ENCODE data around the gene CREB3L2. TPM values are rescaled to one million over a fixed set of nuclear protein-coding genes. Genes with fewer than 3 reads are reported as not detected.
"Not testable (repeated sequence)": the region's sequence is repeated elsewhere in the genome, so short reads cannot be mapped to it uniquely, and the experiment has no call there.

Gene CREB3L2
- total RNA-seq, 2 donors from 2014 or later = 32.9 to 33.6 TPM

DNA sequence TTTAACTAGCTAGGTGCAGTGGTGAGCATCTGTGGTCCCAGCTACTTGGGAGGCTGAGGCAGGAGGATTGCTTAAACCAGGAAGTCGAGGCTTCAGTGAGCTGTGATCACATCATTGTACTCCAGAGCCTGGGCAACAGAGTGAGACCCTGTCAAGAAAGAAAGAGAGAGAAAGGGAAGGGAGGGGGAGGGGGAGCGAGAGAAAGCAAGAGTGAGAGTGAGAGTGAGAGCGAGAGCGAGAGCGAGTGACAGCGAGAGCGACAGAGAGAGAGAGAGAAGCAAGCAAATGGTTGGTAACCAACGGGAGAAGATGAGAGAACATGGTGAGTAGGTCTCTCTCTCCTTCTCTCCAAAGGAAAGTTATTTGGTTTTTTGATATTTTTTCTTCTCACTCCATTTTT is 85.3 kb downstream of the CREB3L2 start:
- Mint-ChIP-seq H3K27me3 (no peaks in the 10 kb centered on the region), H3K4me3 (no peak overlapping the region), H3K4me1 (peaks cover 25% of the 10 kb centered on the region), H3K36me3 (ENCODE audit: low read depth) (peaks cover 6% of the 10 kb centered on the region), H3K27ac (peak overlapping the region; percentile 85)
- DNase-seq (no peak), ATAC-seq (no peak)
- no peaks in the 10 kb centered on the region for H3K9me3 ChIP-seq (ENCODE audit: control insufficient read depth, low read length, poor library complexity, severe bottlenecking)

DNA sequence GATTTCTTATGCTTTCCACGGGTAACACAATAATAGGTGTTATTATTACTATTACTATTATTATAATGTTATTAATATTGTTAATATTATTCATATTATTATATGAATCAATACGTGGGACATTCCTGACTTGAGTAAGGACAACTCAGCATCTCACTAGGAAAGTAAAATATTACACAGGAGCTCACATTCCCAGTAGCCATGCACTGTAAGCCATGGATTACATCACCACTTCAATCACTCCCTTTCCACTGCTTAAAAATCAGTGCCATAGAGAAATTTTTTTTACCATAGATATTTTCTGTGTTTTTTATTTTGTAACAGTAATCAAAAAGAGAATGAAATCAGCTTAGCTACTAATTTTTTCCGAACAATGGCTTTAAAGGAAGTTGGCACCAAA is 86.6 kb downstream of the CREB3L2 start:
- Mint-ChIP-seq H3K4me1 (peaks cover 15% of the 10 kb centered on the region), H3K4me3 (no peak overlapping the region), H3K27me3 (no peaks in the 10 kb centered on the region), H3K27ac (no peak overlapping the region), H3K36me3 (ENCODE audit: low read depth) (peaks cover 9% of the 10 kb centered on the region)
- no peaks in the 10 kb centered on the region for H3K9me3 ChIP-seq (ENCODE audit: control insufficient read depth, low read length, poor library complexity, severe bottlenecking)
- DNase-seq = no peak
- ATAC-seq = no peak

DNA sequence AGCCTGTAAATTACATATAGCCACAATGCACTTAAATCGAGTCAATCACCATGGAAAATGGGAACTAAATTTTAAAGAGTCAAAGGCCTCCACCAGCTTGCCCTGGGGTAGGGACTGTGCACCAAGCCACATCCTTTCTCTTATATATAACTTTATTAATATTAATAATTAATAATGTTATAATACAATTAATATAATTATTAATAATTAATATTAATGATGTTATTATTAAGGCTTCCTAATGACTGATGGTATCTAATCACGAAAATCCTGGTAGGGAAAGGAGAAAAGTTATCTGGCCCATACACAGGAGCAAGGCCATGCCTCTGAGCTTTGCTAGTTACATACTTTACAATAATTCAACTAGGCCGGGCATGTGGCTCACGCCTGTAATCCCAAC is 87.9 kb downstream of the CREB3L2 start:
- no peak for ATAC-seq
- H3K36me3 Mint-ChIP-seq (ENCODE audit: low read depth) = peaks cover 12% of the 10 kb centered on the region

DNA sequence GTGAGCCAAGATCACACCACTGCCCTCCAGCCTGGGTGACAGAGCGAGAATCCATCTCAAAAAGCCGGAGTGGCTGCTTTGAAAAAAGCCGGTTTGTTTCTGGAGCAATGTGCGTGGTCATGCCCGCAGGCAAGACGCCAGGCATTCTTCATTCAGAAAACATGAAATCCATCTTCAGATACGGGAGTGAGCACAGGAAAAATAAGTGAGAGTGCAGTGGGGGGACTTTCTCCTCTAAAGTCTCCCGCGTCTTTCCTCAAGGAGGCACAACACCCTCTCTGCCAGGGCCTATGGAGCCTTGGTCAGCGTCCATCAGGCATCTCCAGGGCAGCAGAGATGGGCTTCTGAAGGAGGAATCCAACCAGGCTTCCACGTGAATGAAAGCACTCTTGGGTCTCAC is 92.8 kb downstream of the CREB3L2 start:
- DNase-seq (no peak), ATAC-seq (no peak)
- Mint-ChIP-seq H3K36me3 (ENCODE audit: low read depth) (peaks cover 17% of the 10 kb centered on the region), H3K4me3 (no peak overlapping the region), H3K27me3 (no peaks in the 10 kb centered on the region), H3K27ac (peak overlapping the region; percentile 27), H3K4me1 (no peaks in the 10 kb centered on the region)
- no peaks in the 10 kb centered on the region for H3K9me3 ChIP-seq (ENCODE audit: control insufficient read depth, low read length, poor library complexity, severe bottlenecking)

More for the DNA sequence above, 87.9 kb downstream of the CREB3L2 start:
- no peaks in the 10 kb centered on the region for H3K27me3 Mint-ChIP-seq
- no peak for DNase-seq
- no peak overlapping the region for H3K4me3 Mint-ChIP-seq
- peaks cover 15% of the 10 kb centered on the region for H3K4me1 Mint-ChIP-seq
- no peak overlapping the region for H3K27ac Mint-ChIP-seq
- no peaks in the 10 kb centered on the region for H3K9me3 ChIP-seq (ENCODE audit: control insufficient read depth, low read length, poor library complexity, severe bottlenecking)

DNA sequence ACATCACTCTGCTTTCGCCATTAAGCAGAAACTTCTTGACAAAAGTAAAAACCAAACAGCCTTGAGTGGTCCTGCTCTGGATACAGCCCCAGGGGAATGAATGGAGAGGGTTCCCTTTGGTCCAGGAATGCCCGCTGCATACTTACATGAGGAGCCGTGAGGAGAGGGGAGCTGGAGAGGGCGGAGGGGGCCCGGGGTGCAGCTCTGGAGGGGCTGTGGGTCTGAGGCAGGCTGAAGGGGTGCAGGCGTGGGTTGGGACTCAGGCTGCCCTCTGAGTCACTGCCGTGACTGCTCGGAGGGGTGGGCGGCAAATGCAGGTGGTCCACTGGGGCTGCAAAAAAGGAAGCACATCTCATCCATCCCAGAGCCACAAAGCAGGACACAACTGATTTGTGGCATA is 93.8 kb downstream of the CREB3L2 start:
- H3K4me1 Mint-ChIP-seq = peaks cover 5% of the 10 kb centered on the region
- H3K4me3 Mint-ChIP-seq = no peak overlapping the region
- peak overlapping the region; percentile 32 for H3K27ac Mint-ChIP-seq
- DNase-seq (no peak), ATAC-seq (no peak)
- H3K9me3 ChIP-seq (ENCODE audit: control insufficient read depth, low read length, poor library complexity, severe bottlenecking) = no peaks in the 10 kb centered on the region
- peaks cover 17% of the 10 kb centered on the region for H3K36me3 Mint-ChIP-seq (ENCODE audit: low read depth)
- no peaks in the 10 kb centered on the region for H3K27me3 Mint-ChIP-seq

DNA sequence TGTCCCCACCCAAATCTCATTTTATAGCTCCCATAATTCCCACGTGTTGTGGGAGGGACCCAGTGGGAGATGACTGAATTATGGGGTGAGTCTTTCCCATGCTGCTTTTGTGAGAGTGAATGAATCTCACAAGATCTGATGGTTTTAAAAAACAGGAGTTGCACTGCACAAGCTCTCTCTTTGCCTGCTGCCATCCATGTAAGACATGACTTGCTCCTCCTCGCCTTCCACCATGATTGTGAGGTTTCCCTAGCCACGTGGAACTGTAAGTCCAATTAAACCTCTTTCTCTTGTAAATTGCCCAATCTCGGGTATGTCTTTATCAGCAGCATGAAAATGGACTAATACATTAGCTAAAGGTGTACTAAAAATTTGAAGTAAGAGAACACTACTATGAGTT is 95.2 kb downstream of the CREB3L2 start:
- ATAC-seq; H3K9me3 ChIP-seq (ENCODE audit: control insufficient read depth, low read length, poor library complexity, severe bottlenecking); H3K4me3 Mint-ChIP-seq; DNase-seq; H3K27me3 Mint-ChIP-seq; H3K4me1 Mint-ChIP-seq: not testable (repeated sequence)
- Mint-ChIP-seq H3K27ac (peak overlapping the region; percentile 32), H3K36me3 (ENCODE audit: low read depth) (peaks cover 17% of the 10 kb centered on the region)

DNA sequence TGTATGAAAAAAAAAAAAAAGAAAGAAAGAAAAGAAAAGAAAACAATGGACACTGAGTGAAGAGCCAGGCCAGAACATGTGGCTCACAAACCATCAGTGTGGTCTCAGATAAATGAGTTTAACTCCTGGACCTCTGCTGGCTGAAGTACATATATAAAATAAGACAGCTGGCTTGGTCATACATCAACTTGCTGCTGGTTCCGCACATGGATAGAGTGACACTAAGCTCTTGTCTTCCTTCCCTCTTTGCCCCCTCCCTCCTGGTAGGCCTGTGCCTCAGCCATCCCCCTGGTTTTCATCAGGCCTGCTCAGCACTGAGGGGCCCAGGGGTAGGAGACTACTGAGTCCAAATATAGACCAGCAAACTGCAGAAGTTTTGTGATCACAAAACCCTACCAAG is 97.1 kb downstream of the CREB3L2 start:
- Mint-ChIP-seq H3K36me3 (ENCODE audit: low read depth) (peaks cover 14% of the 10 kb centered on the region), H3K4me3 (no peak overlapping the region), H3K4me1 (peaks cover 8% of the 10 kb centered on the region), H3K27me3 (no peaks in the 10 kb centered on the region), H3K27ac (peak overlapping the region; percentile 79)
- DNase-seq (no peak), ATAC-seq (no peak)
- no peaks in the 10 kb centered on the region for H3K9me3 ChIP-seq (ENCODE audit: control insufficient read depth, low read length, poor library complexity, severe bottlenecking)

DNA sequence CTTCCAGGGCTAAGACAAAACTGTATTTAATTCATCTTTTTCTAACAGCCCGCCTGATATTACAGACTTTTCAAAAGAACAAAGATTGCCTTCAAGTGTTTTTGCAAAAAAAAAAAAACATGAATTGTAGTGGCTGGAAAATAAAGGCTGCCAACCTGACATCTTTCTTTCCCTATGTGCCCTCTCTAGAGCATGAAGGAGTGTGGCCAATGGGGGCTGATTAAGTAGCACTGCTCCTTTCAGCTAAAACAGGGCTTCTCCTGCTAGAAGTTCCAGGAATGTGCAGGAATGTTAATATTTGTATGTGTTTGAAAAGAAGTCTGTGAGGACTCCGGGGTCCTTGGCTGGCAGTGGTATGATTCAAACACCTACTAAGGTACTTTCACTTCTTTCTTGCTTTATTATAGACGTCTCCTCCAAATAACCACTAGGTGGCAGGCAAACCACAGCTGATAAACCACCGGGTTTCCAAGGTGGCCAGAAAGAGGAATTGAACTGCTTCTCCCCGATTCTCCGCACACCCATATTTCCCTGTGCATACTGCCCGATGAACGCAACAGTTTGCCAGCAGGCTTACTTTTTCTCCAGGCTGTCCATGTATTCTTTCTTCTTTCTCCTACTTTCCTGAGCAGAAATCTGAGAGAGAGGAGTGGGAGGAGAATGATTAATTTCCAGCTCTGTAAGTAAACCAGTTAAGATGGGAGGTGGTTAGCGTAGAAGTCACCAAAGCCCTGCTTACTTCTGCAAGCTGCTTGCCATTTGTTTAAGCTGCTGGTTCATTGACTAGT is 98.3 kb downstream of the CREB3L2 start:
- H3K36me3 Mint-ChIP-seq (ENCODE audit: low read depth) = peaks cover 14% of the 10 kb centered on the region
- H3K4me3 Mint-ChIP-seq = no peak overlapping the region
- peaks cover 17% of the 10 kb centered on the region for H3K4me1 Mint-ChIP-seq
- peak; percentile 78 for ATAC-seq
- no peaks in the 10 kb centered on the region for H3K27me3 Mint-ChIP-seq
- peak overlapping the region; percentile 41 for H3K27ac Mint-ChIP-seq
- H3K9me3 ChIP-seq (ENCODE audit: control insufficient read depth, low read length, poor library complexity, severe bottlenecking) = no peaks in the 10 kb centered on the region
- peak; percentile 14 to 33 (median 15) for DNase-seq

DNA sequence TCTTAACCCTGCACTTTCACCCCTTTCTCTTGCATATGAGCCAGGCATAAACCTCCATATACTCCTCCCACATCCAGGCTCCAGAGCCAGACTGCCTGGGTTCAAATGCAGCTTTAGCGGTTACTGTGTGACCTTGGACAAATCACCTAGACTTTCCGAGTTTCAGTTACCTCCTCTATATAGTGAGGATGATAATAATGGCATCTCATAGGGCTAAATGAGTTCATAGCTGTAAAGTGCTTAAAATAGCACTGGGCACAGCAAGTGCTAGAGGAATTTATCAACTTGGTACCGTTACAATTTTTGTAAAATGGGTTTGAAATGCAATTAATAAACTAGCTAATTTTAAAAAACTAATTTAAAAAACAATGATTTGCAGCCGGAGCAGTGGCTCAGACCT is 101.7 kb downstream of the CREB3L2 start:
- Mint-ChIP-seq H3K36me3 (ENCODE audit: low read depth) (peaks cover 8% of the 10 kb centered on the region), H3K4me3 (no peak overlapping the region), H3K27me3 (no peaks in the 10 kb centered on the region), H3K27ac (no peak overlapping the region), H3K4me1 (peaks cover 25% of the 10 kb centered on the region)
- no peaks in the 10 kb centered on the region for H3K9me3 ChIP-seq (ENCODE audit: control insufficient read depth, low read length, poor library complexity, severe bottlenecking)
- ATAC-seq (no peak), DNase-seq (no peak)

DNA sequence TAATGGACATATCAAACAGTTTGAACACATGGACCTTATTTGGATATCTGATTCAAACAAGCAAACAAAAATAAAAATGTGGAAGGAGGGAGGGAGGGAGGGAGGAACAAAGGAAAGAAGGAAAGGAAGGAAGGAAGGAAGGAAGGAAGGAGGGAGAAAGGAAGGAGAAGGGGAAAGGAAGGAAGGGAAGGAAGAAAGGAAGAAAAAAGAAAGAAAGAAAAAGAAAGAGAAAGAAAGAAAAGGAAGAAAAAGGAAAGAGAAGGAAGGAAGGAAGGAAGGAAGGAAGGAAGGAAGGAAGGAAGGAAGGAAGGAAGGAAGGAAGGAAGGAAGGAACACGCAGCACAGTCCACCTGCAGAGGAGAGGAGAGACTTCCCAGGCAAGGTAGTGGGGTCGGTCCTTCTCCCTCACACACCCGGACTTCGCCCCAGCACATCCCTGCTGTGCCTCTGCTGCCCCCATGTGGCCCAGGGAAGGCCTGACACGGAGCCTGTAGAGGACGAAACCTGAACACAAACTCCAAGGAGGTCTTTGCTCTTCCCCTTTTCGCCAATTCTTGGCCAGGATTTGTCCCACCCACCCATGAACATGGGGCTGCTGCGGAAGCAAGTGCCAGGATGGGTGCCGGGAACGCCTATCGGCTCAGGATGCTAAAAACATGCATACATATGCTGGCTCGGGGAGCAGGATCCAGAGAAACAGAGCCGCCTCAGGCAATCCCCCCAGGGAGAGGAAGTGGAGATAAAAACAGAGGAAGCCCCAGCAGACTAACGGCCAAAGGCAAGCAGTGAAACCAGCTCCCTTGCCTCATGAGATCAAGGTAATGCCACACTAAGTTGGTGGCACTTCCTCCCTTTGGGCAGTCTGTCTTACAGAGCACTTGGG is 102.8 kb downstream of the CREB3L2 start:
- Mint-ChIP-seq H3K27ac (peak overlapping the region; percentile 75), H3K27me3 (no peaks in the 10 kb centered on the region), H3K4me1 (peaks cover 25% of the 10 kb centered on the region), H3K36me3 (ENCODE audit: low read depth) (peaks cover 8% of the 10 kb centered on the region), H3K4me3 (peak overlapping the region; percentile 59)
- DNase-seq (peak; percentile 52 to 65 (median 59)), ATAC-seq (peak; percentile 91)
- no peaks in the 10 kb centered on the region for H3K9me3 ChIP-seq (ENCODE audit: control insufficient read depth, low read length, poor library complexity, severe bottlenecking)

DNA sequence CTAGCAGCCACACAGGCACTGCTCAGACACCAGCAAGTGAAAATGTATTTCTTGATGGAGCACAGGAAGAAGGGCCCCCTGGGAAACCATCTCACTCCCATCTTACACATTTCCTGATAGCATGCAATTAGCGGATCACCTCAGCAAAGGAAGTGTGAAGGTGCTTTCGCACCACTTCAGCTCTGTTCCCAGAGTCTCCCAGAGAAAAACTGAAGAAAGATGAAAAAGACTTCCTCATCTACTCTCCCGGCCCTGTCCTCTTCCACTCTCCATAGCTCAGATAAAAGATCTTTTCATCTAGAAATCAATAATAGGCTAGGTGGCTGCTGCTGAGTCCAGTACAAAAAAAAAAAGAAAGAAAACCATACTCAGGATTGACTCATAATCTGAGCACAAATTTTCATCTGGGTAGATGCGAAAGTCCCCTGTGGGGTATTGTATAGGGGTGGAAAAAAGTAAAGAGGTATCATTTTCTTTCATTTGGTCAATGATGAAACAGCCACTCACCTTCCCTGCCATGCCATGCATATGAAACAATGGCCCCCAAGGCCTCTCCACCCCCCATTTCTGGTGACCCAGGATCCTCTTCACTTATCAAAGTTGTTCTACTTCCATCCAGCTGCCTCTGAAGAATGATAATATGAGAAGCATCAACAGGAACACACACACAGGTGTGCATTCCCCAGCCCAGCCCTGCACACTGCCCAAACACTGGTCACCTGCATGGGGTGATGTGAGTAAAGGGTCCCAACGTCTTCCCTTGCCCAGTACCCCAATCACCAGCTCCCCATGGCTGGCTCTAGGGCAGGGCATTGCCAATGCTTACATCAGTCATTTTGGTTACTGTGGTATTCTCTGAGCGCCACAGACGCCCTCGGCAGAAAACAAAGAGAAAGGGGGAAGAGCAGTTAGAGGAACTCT is 106.3 kb downstream of the CREB3L2 start:
- no peak for DNase-seq
- no peak for ATAC-seq
- Mint-ChIP-seq H3K27ac (no peak overlapping the region), H3K36me3 (ENCODE audit: low read depth) (peaks cover 9% of the 10 kb centered on the region), H3K4me3 (no peak overlapping the region), H3K27me3 (no peaks in the 10 kb centered on the region), H3K4me1 (peaks cover 24% of the 10 kb centered on the region)
- no peaks in the 10 kb centered on the region for H3K9me3 ChIP-seq (ENCODE audit: control insufficient read depth, low read length, poor library complexity, severe bottlenecking)

DNA sequence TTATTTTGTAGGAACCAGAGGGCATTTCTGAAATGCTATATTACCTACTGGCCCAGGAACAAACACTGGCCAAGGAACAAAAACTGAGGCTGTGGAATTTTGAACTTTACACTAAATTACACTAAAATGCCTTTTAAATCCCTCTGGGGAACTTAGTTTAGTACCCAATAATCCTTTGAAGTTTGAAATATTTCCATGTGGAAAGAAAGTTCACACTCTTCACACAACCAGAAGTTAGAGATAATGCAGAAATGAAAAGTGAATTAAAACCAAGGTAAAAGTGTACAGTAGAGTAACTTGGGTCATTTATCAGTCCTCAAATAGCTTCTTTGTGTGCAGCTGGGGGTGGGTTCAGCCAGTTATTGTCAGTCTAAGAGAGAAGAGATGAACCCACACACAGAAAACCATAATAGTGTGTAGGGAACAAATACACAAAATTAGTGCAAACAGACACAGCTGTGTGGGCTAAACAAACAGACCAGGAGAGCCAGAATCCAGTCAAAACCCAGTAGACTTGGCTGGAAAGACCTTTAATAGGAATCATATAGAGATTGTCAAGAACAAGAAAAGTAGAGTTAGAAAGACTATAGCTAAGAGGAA is 108.6 kb downstream of the CREB3L2 start:
- no peaks in the 10 kb centered on the region for H3K27me3 Mint-ChIP-seq
- no peak overlapping the region for H3K27ac Mint-ChIP-seq
- ATAC-seq (no peak), DNase-seq (no peak)
- peaks cover 11% of the 10 kb centered on the region for H3K4me1 Mint-ChIP-seq
- H3K4me3 Mint-ChIP-seq = no peak overlapping the region
- H3K9me3 ChIP-seq (ENCODE audit: control insufficient read depth, low read length, poor library complexity, severe bottlenecking) = no peaks in the 10 kb centered on the region
- H3K36me3 Mint-ChIP-seq (ENCODE audit: low read depth) = peaks cover 11% of the 10 kb centered on the region

Measured in T-helper 17 cell (primary cell).